Neural cell (in vitro differentiated cells): Measurements from ENCODE around the gene PDE11A.

ENCODE experiments used
- EP300 ChIP-seq: fragments of 450-650 bp; conservative IDR thresholded peaks from 2 replicates; pipeline ENCODE4 v1.6.1; 2014; ENCODE audit warnings: antibody characterized with exemption, mild to moderate bottlenecking, moderate library complexity; ENCODE audit not compliant: poor library complexity, severe bottlenecking
- POLR2AphosphoS5 ChIP-seq: IDR thresholded peaks from 2 replicates; pipeline ENCODE4 v1.6.1; 2012
- TAF1 ChIP-seq: IDR thresholded peaks from 2 replicates; pipeline ENCODE4 v1.6.1; 2012; ENCODE audit warnings: low read depth
- TF ChIP-seq, protein P1 (sequence below): fragments of 450-650 bp; IDR thresholded peaks from 2 replicates; pipeline ENCODE4 v1.5.1; 2014; ENCODE audit warnings: antibody characterized with exemption, mild to moderate bottlenecking, moderate library complexity; ENCODE audit not compliant: poor library complexity, severe bottlenecking

GRCh38 chr2:177603768-177604167 lies 468.8 kb downstream of the PDE11A start:
- TF ChIP-seq TAF1 (no peak), POLR2AphosphoS5 (no peak), EP300 (no peak)
- TF ChIP-seq, protein P1, sequence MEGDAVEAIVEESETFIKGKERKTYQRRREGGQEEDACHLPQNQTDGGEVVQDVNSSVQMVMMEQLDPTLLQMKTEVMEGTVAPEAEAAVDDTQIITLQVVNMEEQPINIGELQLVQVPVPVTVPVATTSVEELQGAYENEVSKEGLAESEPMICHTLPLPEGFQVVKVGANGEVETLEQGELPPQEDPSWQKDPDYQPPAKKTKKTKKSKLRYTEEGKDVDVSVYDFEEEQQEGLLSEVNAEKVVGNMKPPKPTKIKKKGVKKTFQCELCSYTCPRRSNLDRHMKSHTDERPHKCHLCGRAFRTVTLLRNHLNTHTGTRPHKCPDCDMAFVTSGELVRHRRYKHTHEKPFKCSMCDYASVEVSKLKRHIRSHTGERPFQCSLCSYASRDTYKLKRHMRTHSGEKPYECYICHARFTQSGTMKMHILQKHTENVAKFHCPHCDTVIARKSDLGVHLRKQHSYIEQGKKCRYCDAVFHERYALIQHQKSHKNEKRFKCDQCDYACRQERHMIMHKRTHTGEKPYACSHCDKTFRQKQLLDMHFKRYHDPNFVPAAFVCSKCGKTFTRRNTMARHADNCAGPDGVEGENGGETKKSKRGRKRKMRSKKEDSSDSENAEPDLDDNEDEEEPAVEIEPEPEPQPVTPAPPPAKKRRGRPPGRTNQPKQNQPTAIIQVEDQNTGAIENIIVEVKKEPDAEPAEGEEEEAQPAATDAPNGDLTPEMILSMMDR, result no peak
